ENCODE data around the gene CASQ1.

CASQ1 gene

DNA sequence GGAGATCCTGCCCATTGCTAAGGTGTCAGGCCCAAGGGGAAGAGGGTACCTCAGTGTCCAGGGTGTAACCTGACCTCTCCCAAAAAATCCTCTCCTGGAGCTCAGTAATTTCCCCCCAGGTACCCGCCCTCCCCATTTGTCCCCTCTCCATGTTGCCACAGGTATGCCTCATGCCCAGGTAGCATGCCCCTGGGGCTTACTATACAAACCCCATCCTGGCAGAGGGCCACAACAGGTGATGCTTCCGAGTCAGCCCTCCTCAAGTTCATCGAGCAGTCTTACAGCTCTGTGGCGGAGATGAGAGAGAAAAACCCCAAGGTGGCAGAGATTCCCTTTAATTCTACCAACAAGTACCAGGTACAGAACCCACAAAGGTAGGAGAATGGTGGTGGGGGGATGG, 23.3 kb upstream of the CASQ1 start:
- H3K4me3 ChIP-seq (ENCODE audit: low read depth, low read length) = no peak overlapping the region
- POLR2A ChIA-PET = no interaction called here
- CTCF ChIA-PET = interaction anchor here (0.6 kb wide), 2 partner anchors 41 to 961 kb away, joined by 3 read pairs; no protein-coding TSS in a partner anchor
- H3K36me3 ChIP-seq (ENCODE audit: control insufficient read depth in 2 of 2, insufficient read depth in 1 of 2, low read length in 2 of 2) = no peaks in the 10 kb centered on the region
- TF ChIP-seq MEIS1 (CRISPR knock-in tag; IDR thresholded peaks at IDR 0.05; ENCODE audit: borderline replicate concordance) (no peak), MYNN (tag by site-specific recombination; IDR thresholded peaks at IDR 0.05; ENCODE audit: borderline replicate concordance) (no peak), ZNF692 (tag by site-specific recombination; IDR thresholded peaks at IDR 0.05) (no peak), ZNF514 (tag by site-specific recombination; IDR thresholded peaks at IDR 0.05) (no peak), ZNF518A (tag by site-specific recombination; conservative IDR thresholded peaks at IDR 0.05; ENCODE audit: low read depth) (no peak), ZNF140 (tag by site-specific recombination; IDR thresholded peaks at IDR 0.05) (no peak), ZNF555 (tag by site-specific recombination; conservative IDR thresholded peaks at IDR 0.05) (no peak), ATF2 (tag by site-specific recombination; IDR thresholded peaks at IDR 0.05; ENCODE audit: low read depth) (no peak), ZNF654 (tag by site-specific recombination; IDR thresholded peaks at IDR 0.05; ENCODE audit: low read depth) (no peak), ZNF292 (tag by site-specific recombination; IDR thresholded peaks at IDR 0.05; ENCODE audit: borderline replicate concordance, low read depth) (no peak), ZNF529 (tag by site-specific recombination; IDR thresholded peaks at IDR 0.05; ENCODE audit: insufficient replicate concordance) (no peak), ZNF501 (tag by site-specific recombination; IDR thresholded peaks at IDR 0.05) (no peak), SP7 (tag by site-specific recombination; IDR thresholded peaks at IDR 0.05) (no peak), ZNF707 (tag by site-specific recombination; IDR thresholded peaks at IDR 0.05) (no peak), SALL2 (tag by site-specific recombination; IDR thresholded peaks at IDR 0.05; ENCODE audit: borderline replicate concordance) (no peak), ZSCAN5A (tag by site-specific recombination; IDR thresholded peaks at IDR 0.05) (no peak)
- TF ChIP-seq, protein P1, sequence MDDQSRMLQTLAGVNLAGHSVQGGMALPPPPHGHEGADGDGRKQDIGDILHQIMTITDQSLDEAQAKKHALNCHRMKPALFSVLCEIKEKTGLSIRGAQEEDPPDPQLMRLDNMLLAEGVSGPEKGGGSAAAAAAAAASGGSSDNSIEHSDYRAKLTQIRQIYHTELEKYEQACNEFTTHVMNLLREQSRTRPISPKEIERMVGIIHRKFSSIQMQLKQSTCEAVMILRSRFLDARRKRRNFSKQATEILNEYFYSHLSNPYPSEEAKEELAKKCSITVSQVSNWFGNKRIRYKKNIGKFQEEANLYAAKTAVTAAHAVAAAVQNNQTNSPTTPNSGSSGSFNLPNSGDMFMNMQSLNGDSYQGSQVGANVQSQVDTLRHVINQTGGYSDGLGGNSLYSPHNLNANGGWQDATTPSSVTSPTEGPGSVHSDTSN (CRISPR knock-in tag; IDR thresholded peaks at IDR 0.05) = no peak
- TF ChIP-seq, protein P2, sequence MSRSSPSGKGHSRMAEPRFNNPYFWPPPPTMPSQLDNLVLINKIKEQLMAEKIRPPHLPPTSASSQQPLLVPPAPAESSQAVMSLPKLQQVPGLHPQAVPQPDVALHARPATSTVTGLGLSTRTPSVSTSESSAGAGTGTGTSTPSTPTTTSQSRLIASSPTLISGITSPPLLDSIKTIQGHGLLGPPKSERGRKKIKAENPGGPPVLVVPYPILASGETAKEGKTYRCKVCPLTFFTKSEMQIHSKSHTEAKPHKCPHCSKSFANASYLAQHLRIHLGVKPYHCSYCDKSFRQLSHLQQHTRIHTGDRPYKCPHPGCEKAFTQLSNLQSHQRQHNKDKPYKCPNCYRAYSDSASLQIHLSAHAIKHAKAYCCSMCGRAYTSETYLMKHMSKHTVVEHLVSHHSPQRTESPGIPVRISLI (tag by site-specific recombination; IDR thresholded peaks at IDR 0.05) = no peak
- H3K27ac ChIP-seq (ENCODE audit: extremely low read depth, low read depth, low read length) = no peak overlapping the region
- H3K9me3 ChIP-seq (ENCODE audit: control insufficient read depth, insufficient read depth, low read depth, low read length) = no peaks in the 10 kb centered on the region
- H3K4me1 ChIP-seq (ENCODE audit: control insufficient read depth, insufficient read depth, low read length) = no peaks in the 10 kb centered on the region

Measured in HEK293 (cell line).